Iris pigment epithelial cell (primary cell): ENCODE results near the gene CLIC4.

Source experiments
- DNase-seq: peaks from one replicate; pipeline ENCODE4 v3.0.0-alpha.2; 2011; ENCODE audit warnings: low read depth

Gene CLIC4

DNA sequence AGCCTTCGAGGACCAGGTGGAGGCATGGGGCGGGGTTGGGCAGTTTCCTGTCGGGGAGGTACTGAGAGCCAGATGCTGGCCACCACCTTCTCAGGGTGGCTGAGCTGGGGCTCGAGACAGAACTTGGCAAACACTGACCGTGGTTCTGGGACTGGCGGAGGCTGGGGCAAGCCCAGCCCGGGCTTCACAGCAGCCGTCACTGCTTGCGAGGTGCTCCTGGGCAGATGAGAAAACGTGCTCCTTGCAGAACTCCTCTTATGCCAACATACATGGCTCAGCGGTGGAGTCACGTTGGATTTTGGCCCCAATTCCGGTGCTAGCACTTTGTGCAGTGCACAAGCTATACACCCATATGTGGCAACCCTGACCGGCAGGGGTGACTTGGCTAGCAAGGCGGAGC is 115.6 kb downstream of the CLIC4 start:
- DNase-seq, result no peak

DNA sequence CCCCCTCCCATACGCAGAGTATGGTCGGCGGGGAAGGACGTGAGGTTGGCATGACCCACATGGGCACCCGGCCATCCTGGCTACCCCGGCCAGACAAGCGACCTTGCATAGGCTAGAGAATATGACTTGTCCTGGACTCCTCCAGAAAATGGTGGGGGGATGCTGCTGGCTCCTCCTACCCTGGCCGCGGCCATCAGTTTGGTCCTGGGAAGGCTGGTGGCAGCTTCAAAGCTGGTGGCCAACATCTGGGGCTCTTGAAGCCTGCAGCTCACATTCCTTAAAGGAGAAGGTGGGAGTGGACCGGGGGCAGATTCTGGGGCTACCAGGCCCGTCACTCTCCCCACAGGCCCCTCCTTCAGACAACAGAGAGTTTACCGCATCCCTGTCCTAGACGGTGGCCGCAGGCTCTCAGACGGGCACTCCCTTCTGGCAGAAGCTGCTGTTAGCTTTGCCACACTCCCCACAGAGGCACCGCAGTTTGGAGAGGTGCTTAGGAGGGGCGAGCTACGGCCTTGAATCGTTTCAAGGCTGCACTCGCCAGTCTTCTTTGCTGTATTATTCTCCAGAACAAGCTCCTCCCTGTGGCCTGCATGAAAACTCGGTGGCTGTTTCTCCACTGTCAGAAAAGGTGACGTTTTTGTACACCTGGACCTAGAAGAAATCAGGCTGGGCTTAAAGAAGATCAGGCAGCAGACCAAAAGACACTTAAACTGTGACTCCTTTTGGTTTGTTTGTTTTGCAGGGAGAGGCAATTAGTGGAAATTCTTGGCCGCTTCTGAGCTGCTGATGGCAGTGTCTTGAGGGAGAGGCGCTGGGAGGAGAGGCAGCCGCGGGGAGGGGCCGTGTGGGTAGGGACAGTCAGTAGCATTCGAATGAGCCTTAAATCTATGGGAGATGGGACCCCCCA is 116.8 kb downstream of the CLIC4 start:
- no peak for DNase-seq

DNA sequence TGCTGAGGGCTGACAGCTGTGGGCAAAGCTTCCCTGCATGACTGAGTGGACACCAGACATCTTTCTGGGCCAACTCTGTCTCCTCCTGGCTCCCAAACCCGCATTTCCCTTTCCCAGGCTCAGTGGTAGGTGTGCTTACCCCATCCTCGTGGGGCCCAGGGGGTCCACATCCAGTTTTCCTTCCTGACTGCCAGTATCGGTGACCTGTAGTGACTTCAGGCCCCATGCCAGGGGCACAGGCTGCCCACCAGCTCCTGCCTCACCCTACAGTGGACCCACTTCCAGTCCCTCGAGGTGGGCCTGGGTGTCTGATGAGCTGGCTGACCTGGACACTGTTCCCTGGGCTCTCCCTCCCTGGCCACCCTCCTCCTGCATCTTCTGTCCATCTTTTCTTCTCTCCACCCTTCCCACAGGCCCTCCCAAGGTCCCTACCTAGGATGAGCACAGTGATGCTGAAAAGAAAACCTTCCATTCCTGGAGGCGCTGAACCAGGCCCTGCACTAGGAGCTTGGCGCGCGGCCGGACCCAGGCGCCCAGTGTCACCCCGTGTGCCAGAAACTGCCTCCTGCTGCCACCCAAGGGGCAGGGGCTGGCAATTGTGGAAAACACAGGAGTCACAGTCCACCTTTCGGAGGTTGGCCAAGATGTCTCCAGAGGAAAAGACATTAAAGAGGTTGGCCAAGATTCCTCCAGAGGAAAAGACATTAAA is 117.7 kb downstream of the CLIC4 start:
- no peak for DNase-seq

DNA sequence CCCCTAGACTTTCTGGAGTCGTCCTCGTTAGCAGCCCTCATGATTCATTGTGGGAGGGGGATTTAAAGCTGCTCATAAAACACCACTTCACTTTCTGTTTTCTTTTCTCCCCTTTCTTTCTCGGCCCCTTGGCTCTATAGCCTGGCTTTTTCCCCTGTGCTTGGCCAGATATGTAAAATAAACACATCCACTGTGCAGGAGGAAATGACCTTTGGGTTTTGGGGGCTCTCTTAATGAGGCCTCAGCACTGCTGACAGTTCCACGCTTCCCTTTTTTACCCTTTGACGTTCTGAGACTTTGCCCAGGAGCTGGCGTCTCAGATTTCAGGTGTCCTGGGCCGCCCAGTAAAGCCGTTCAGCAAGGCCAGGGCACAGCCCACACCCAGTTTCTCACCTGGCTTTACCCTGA is 119.1 kb downstream of the CLIC4 start:
- no peak for DNase-seq

DNA sequence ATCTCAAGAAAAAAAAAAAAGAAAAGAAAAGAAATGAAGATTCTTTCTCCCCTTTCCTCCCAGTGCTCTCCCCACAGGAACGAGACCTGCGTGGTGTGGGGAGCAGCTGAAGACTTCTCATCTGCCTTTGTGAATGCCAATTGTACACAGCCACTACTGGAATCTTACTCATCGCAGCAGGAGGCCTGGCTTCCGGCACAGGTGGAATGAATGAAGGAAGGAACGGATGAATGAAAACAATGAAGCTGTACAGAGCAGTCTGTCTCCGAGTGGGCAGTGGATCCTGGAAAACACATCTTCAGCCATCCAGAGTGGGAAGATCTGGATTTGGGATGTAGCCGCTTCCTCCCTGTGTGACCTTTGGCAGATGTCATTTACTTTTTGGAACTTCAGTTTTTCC is 119.9 kb downstream of the CLIC4 start:
- no peak for DNase-seq

GRCh38 chr1:24865587-24865986 is 120.3 kb downstream of the CLIC4 start:
- no peak for DNase-seq

DNA sequence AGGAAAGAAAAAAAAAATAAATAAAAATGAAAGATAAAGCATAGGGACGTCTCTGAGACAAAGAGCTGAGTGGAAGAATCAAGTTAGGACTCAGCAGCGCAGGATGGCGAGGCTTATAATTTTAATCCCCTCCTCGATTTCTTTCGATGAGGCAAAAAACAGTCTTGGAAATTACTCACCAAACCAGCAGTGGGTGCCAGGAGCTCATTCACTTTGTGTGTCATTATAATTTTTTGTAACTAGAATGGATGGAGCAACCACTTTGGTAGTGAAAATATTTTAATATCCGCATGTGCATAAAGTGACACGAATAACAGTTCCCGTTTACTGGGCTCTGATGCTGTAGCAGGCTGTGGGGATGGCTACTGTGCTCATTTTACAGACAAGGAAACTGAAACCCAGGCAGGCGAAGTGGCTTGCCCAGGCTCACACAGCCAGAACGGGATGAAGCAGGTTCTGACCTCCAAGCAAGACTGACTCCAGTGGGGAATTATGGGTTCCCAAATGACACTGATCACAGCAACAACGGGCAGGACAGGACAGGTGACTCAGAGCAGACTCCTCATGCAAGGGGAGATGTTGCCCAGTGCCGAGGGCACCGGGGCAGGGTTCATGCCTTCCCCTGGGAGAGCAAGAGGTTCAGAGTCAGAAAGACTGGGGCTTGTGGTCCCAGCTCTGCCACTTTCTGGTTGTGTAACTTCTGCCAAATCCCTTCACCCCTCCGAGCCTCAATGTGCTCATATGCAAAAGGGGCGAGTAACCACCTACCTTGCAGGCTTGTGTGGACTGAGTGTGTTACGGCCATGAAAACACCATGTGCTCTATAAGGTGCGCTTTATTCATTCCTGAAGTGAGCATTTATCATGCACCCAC is 121.2 kb downstream of the CLIC4 start:
- no peak for DNase-seq

GRCh38 chr1:24867084-24867870 is 122.0 kb downstream of the CLIC4 start:
- no peak for DNase-seq

GRCh38 chr1:24868016-24868875 is 123.0 kb downstream of the CLIC4 start:
- DNase-seq, result no peak

DNA sequence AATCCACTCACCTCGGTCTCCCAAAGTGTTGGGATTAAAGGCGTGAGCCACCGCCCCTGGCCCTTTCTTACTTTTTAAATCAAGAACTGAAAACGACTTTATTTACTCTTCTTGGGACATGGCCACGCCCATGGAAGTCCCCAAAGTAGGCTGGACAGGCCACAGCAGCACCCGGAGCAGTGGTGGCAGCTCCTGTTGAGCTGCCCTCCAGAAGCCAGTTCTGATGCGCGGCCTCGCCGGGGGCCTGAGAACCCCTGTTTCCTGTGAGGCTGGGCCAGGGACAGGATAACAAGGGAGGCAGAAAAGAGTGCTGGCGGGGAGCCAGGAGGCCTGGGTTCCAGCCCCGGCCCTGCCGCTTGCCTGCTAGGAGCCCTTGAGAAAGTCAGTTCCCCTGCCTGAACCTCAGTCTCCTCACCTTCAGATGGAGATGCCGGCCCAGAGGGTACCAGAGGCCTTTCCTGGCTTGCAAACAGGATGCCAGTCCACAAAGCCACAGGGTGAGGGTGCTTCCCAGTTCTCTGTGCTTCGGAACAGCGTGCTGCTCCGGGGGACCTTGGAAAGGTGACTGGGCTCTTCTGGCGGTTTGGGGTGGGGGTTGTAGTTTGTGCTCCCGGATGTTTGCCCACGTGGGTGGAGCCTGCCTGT is 125.4 kb downstream of the CLIC4 start:
- DNase-seq, result no peak

- DNase-seq, result no peak
Observed at GRCh38 chr1:24871306-24871901, 126.2 kb downstream of the CLIC4 start.

DNA sequence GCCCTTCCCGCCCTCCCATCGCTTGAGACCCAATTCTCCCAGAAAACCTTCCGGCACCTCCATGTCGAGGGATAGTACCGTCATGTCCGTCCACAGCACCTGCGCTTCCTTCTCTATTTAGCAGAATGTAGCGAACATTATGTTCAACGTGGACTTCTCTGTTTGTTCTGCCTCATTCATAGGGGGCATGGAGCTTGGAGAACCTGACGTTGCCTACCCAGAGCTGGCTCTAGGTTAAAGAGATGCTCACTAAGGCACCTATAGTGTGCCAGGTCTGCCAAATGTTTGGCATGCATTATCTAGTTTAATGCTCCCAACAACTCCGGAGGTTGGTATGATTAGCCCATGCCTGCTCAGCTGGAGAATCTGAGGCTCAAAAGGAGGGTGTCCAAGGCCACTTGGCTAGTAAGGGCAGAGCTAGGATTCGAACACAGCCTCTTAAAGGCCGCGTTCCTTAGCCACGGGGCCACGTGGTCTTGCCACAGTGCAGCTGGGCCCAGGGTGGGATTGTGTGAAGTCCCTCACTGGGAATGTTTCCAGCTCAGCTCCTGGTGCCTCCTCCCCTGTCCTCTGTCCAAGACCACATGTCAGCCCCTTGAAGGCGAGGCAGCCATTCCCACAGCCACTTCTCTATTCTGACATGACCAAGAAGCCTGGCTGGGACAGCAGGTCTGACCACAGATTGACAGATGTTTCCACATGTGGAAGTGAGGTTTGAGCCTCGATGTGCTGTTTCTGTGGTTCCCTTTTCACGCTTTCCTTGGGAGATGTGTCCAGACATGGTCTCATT is 127.0 kb downstream of the CLIC4 start:
- DNase-seq, result no peak

DNA sequence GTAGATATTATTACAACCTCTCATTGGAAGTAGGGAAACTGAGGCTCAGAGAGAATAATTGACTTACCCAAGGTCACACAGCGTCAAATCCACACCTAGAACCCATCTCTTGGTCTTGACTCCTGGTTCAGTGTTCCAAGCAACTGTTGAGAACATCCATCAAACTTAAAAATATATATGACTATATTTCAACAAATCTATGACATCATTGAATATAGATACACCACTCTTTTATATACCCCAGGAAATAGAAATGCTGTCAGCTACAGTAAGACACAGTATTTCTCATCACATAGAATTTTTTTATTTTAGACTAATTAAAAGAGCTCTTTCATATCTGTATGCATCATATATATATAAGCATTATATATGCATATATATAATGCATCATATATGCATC is 127.9 kb downstream of the CLIC4 start:
- DNase-seq, result no peak

DNA sequence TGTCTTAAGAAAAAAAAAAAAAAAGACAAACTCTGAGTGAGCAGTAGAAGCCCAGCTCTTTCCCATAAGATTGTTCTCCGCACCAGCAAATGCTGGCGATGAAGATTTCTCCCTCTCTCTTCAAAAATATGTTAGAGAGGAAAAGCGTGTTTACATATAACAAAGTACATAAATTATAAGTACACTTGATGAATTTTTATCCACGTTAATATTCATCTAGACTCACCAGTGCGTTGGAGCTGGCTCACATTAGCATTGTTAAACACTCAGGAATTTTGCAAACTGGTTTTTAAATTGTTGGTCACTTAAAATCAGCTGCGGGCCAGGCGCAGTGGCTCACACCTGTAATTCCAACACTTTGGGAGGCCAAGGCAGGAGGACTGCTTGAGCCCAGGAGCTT is 128.8 kb downstream of the CLIC4 start:
- no peak for DNase-seq

- DNase-seq, result no peak
Observed at GRCh38 chr1:24874611-24875234, 129.5 kb downstream of the CLIC4 start.

DNA sequence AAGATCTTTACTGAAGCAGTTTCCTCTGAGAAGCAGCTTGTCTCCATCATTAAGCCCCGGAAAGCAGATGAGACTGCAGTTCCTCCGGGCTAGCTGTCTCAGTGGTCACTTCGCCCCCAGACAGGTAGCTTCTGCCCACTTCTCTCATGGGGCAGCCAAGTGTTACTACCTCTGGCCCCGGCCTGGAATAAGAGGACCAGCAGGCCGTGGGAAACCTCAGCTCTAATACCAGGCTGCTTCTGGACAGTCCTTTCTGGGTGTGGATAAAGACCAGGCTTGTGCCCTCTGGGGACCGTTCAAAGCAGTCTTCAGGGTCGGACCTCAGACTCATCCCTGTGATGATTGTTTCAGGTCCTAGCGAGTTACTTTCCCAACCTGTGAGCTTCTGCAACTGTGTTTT is 130.0 kb downstream of the CLIC4 start:
- DNase-seq, result no peak

- DNase-seq, result no peak
Observed at GRCh38 chr1:24875991-24876506, 130.8 kb downstream of the CLIC4 start.

DNA sequence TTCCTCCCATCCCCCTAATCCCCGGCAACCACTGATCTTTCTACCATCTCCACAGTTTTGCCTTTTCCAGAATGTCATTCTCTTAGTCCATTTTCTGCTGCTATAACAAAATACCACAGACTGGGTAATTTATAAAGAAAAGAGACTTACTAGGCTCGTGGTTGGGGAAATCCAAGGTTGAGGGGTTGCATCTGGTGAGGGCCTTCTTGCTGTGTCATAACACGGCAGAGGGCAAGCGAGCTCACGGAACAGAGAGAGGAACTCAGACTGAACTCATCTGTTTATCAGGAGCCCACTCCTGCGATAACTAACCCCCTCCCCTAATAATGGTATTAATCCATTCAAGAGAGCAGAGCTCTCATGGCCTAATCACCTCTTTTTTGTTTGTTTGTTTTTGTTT is 132.8 kb downstream of the CLIC4 start:
- no peak for DNase-seq
